Activated T-cell treated with anti-CD3 and anti-CD28 coated beads for 1 hour (primary cell): ENCODE results near the gene HLA-DRB1.
"Not testable (repeated sequence)": the region's sequence is repeated elsewhere in the genome, so short reads cannot be mapped to it uniquely, and the experiment has no call there.

Source experiments
- DNase-seq: peaks from one replicate; pipeline ENCODE4 v3.0.0-alpha.2; 2020; ENCODE audit warnings: low read depth

HLA-DRB1 gene

GRCh38 chr6:32589596-32590449 lies at the start of gene HLA-DRB1:
Gene HLA-DRB1, minus strand, starts transcription at chr6:32589848. Its CDS starts 106 bp downstream, at chr6:32589742.
- DNase-seq, result peak; percentile 2

GRCh38 chr6:32638532-32639219 lies 49.0 kb upstream of the HLA-DRB1 start:
- no peak for DNase-seq

- DNase-seq, result no peak
These were observed 48.2 kb upstream of the HLA-DRB1 start for GRCh38 chr6:32637883-32638282.

GRCh38 chr6:32637219-32637880 lies 47.7 kb upstream of the HLA-DRB1 start, which contains the start of gene HLA-DQA1:
Gene HLA-DQA1, plus strand, starts transcription at chr6:32637406. Its CDS starts 53 bp downstream, at chr6:32637459.
- no peak for DNase-seq

- DNase-seq, result no peak
These were observed 46.0 kb upstream of the HLA-DRB1 start for GRCh38 chr6:32635526-32636123.

GRCh38 chr6:32629793-32630192 lies 40.1 kb upstream of the HLA-DRB1 start:
- DNase-seq, result not testable (repeated sequence)

GRCh38 chr6:32627831-32628230 lies 38.2 kb upstream of the HLA-DRB1 start:
- DNase-seq, result no peak

DNA sequence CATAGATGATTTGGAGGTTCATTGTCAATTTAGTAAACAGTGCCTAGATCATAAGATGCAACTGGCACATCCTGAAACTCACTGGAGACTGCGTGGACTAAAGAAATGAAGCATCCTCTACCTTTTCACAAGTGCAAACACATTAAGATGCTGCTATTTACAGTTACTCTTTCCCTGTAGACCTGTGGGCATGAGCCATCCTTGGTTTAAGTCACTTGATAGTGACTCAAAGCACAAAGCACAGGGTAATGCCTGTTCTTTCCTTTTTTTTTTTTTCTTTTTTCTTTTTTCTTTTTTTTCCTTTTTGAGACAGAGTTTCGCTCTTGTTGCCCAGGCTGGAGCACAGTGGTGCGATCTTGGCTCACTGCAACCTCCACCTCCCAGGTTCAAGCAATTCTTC lies 37.6 kb upstream of the HLA-DRB1 start:
- DNase-seq, result no peak

DNA sequence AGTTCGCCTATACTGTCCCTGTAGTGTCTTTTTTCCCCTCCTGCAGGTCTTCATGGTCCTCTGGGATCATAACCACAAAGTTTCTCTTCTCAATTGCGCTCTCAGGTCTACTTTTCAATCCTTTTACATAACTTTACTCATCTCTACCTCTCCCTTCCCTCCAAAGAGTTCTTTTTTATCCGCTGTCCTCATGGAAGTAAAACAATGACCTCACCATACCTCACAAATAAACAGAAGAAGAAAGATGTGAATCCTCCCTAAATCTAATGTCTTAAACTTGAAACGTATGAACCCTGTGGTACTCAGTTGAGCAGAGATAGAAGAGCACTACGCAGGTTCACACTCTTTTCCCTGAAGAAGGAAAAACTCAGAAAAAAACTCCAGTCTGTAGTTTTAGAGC lies 35.5 kb upstream of the HLA-DRB1 start:
- DNase-seq, result no peak

DNA sequence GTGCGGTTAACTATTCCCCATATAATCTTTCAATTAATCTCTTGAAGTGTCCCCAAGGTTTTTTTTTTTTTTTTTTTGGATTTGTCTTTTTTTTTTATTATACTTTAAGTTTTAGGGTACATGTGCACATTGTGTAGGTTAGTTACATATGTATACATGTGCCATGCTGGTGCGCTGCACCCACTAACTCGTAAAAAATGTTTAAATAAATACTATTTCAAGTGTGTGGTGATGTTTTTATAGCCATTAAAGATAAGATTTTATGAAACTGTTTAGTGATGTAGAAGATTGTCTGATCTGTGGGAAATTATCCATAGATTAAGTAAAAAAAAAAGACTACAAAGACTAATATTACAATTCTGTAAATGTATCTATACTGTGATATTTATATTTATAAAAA lies 34.9 kb upstream of the HLA-DRB1 start:
- DNase-seq, result no peak

DNA sequence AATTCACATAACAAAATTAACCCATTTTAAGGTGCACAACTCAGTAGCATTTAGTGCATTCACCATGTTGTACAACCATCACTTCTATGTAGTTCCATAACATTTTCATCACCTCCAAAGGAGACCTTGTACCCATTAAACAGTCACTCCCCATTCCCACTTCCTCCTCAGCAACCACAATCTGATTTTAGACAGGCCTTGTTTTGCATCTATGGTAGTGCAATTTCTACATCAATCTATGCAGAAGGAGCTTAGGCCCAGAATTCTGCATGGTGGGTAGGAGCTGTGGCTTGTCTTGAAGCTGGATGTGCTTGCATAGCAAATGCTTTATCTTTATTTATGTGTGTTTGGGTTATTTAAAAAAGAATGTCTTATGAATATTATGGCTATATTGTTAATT lies 34.0 kb upstream of the HLA-DRB1 start:
- no peak for DNase-seq

- DNase-seq, result peak; percentile 14
These were observed 33.1 kb upstream of the HLA-DRB1 start for GRCh38 chr6:32622545-32623401.

GRCh38 chr6:32621372-32621771 lies 31.7 kb upstream of the HLA-DRB1 start:
- DNase-seq, result no peak

GRCh38 chr6:32617751-32618150 lies 28.1 kb upstream of the HLA-DRB1 start:
- no peak for DNase-seq

DNA sequence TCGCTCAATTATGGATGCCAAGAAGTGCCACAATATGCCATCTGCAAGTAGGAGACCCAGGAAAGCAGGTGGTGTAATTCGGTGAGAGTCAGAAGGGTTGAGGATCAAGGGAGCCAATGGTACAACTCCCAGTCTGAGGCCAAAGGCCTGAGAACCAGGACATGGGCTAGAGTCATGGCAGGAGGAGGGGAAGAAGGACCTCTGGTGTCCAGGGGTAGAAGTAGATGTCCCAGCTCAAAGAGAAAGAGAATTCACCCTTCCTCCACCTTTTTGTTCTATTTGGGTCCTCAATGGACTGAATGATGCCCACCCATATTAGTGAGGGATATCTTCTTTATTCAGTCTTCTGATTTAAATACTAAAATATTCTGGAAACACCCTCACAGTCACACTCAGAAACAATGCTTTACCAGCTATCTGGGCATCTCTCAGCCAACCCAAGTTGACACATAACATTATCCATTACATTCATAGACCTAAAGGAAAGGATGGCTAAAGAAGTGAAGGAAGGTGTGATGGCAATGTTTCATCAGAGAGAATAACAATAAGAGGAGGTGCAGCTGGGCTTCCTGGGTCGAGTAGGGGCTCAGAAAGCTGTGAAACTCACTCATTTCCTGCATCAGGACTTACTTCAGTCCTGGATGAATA lies 26.4 kb upstream of the HLA-DRB1 start:
- no peak for DNase-seq

- no peak for DNase-seq
These were observed 24.9 kb upstream of the HLA-DRB1 start for GRCh38 chr6:32614366-32615081.

DNA sequence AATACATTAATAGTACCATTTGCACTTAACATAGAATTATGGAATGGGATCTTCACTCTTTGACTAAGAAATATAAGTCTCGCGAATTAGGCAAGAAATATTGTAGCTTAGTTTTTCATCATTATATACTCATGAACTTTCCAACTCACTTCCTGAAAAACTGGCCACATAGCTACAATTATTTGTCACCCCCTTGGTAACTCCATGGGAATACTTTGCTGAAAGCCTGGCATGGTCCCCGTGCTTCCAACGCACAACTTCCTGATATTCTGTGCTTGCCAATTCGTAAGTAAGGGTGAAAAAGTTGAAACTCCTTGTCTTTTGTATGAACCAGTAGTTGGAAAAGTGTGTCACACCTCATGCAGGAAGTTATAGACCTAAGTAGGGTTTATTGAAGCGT lies 23.8 kb upstream of the HLA-DRB1 start:
- DNase-seq, result no peak

DNA sequence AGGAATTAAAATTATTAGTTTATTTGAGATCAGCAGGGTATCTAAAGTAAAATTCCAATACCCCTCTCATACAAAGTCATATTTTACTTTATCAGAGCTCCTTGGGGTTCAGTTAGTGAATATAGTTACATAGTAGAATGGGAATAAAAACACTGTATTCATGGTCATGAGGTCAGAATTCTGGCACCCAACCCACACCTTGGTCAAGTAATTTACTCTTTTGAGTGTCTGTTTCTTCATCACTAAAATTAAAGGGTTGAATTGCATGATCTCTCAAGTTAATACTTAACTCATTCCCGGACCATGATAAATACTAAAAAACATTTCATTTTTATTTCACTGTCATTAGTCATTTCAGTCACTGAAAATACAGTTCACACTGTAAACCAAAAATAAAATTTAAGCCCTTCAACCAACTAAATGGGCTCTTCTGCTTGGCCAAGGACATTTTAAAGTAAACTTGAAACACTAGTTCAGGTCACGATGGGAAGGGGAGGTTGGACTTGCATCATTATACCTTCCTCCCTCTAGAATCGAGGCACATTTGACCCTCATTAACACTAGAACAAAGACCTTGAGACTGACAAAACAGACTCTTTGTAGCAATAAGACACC lies 21.1 kb upstream of the HLA-DRB1 start:
- DNase-seq, result no peak

GRCh38 chr6:32609731-32610640 lies 20.3 kb upstream of the HLA-DRB1 start:
- DNase-seq, result peak; percentile 6
